HepG2 (cell line): Measurements from ENCODE around the gene ELL. TPM values are rescaled to one million over a fixed set of nuclear protein-coding genes. Genes with fewer than 3 reads are reported as not detected.

Experiments used
- ATAC-seq: fragments of 200-7000 bp; cut with Tn5 transposase; 3 replicates; pipeline ENCODE4 v1.9.1; 2020; ENCODE audit warnings: mild to moderate bottlenecking, moderate library complexity
- BruUV-seq: library from RNA; stranded (reverse); fragments of 400-500 nt; replicated peaks from 2 replicates; lab custom pipeline; 2021; lab: Mats Ljungman, UMichigan
- CTCF ChIA-PET: fragments of 300-600 bp; formaldehyde crosslinking; extraction: SDS; loops from one replicate; lab custom pipeline; 2021; ENCODE audit warnings: low total read pairs, inconsistent platforms, low intra/inter-chr PET ratio; lab: Yijun Ruan, JAX
- POLR2A ChIA-PET: fragments of 350-600 bp; sonication (Branson Sonifier 250); formaldehyde crosslinking; loops from one replicate; lab custom pipeline; 2020; ENCODE audit warnings: antibody characterized with exemption, inconsistent platforms; lab: Yijun Ruan, JAX
- DNase-seq: peaks from one replicate; pipeline ENCODE4 v3.0.0-alpha.2; 2015; ENCODE audit warnings: low spot score
- FAIRE-seq: peaks from 3 replicates; lab custom pipeline; 2011; peaks lifted over from hg19 to GRCh38; lab: Jason Lieb, UNC
- H2AFZ ChIP-seq: one replicate; pipeline ENCODE4 v1.6.1; 2011; ENCODE audit warnings: low read length, inconsistent platforms
- H3K27ac ChIP-seq: fragments of 300-600 bp; 3 replicates; pipeline ENCODE4 v1.8.0; 2011; ENCODE audit warnings: mixed run types, mild to moderate bottlenecking, mixed read lengths, low read length, inconsistent platforms; ENCODE audit not compliant: insufficient read depth; ENCODE audit errors: extremely low read length
- H3K27me3 ChIP-seq, 2 experiments: fragments of 200-600 bp in 1 of 2; 2 replicates in 1 of 2; 3 replicates in 1 of 2; pipeline versions ENCODE4 v1.6.0 to v1.8.0; 2011; ENCODE audit warnings: low read length in 2 of 2, mild to moderate bottlenecking in 2 of 2, moderate library complexity in 2 of 2, inconsistent platforms in 1 of 2; ENCODE audit not compliant: insufficient read depth in 2 of 2, control insufficient read depth in 1 of 2
- H3K36me3 ChIP-seq, 2 experiments: fragments of 200-600 bp in 1 of 2; replicated peaks in 1 of 2; 2 replicates in 1 of 2; 3 replicates in 1 of 2; pipeline versions ENCODE4 v1.5.1 to v1.8.0; 2011; ENCODE audit warnings: low read length in 2 of 2, inconsistent platforms in 1 of 2; ENCODE audit not compliant: insufficient read depth in 2 of 2, control insufficient read depth in 1 of 2
- H3K4me1 ChIP-seq: 2 replicates; pipeline ENCODE4 v1.5.1; 2012; ENCODE audit warnings: low read length, inconsistent platforms; ENCODE audit not compliant: insufficient read depth
- H3K4me2 ChIP-seq: 2 replicates; pipeline ENCODE4 v1.6.0; 2011; ENCODE audit warnings: low read depth, low read length, inconsistent platforms
- H3K4me3 ChIP-seq, 3 experiments: fragments of 200-600 bp in 1 of 3; sonication (generic), shearing (Covaris generic) in 1 of 3; replicated peaks in 1 of 3; 2 replicates each; pipeline ENCODE4 v1.5.1; 2011 to 2016; ENCODE audit warnings: low read length in 3 of 3, inconsistent platforms in 2 of 3, low read depth in 2 of 3, mild to moderate bottlenecking in 2 of 3, control low read depth in 1 of 3, mixed read lengths in 1 of 3; ENCODE audit not compliant: insufficient read depth in 1 of 3
- H3K79me2 ChIP-seq: one replicate; pipeline ENCODE4 v1.6.1; 2011; ENCODE audit warnings: low read length, inconsistent platforms; ENCODE audit not compliant: insufficient read depth
- H3K9ac ChIP-seq: 2 replicates; pipeline ENCODE4 v1.6.0; 2011; ENCODE audit warnings: mild to moderate bottlenecking, low read depth, low read length, inconsistent platforms; ENCODE audit not compliant: insufficient read depth
- H3K9me3 ChIP-seq: 2 replicates; pipeline ENCODE4 v1.5.1; 2012; ENCODE audit warnings: mild to moderate bottlenecking, low read length
- H4K20me1 ChIP-seq: 2 replicates; pipeline ENCODE4 v1.6.0; 2011; ENCODE audit warnings: inconsistent platforms, mild to moderate bottlenecking, low read length, moderate library complexity; ENCODE audit not compliant: insufficient read depth
- AGO2 ChIP-seq: fragments of 200-400 bp; formaldehyde crosslinking; optimal IDR thresholded peaks from 2 replicates; pipeline ENCODE3; 2017; ENCODE audit warnings: mild to moderate bottlenecking, low read depth, low read length, moderate library complexity
- ARID2 ChIP-seq: sonication (generic); formaldehyde crosslinking; IDR thresholded peaks from 2 replicates; pipeline ENCODE4 v1.8.1; 2022; ENCODE audit warnings: mild to moderate bottlenecking, missing genetic modification reagents, borderline replicate concordance
- CENPX ChIP-seq: sonication (generic); formaldehyde crosslinking; IDR thresholded peaks from 2 replicates; pipeline ENCODE4 v1.9.0; 2021; ENCODE audit warnings: mild to moderate bottlenecking, missing genetic modification reagents, moderate library complexity
- HNF4A ChIP-seq: sonication (generic); formaldehyde crosslinking; IDR thresholded peaks from 2 replicates; pipeline ENCODE4 v1.4.0; 2020; ENCODE audit warnings: missing genetic modification reagents
- HOXA3 ChIP-seq: sonication (generic); formaldehyde crosslinking; IDR thresholded peaks from 2 replicates; pipeline ENCODE4 v1.5.0; 2020; ENCODE audit warnings: missing genetic modification reagents
- KDM1A ChIP-seq: IDR thresholded peaks from 2 replicates; pipeline ENCODE4 v1.6.1; 2016; ENCODE audit warnings: missing compliant biosample characterization
- KIAA2018 ChIP-seq: sonication (generic); formaldehyde crosslinking; IDR thresholded peaks from 2 replicates; pipeline ENCODE4 v1.5.0; 2020; ENCODE audit warnings: mild to moderate bottlenecking, missing genetic modification reagents, borderline replicate concordance
- PLRG1 ChIP-seq: fragments of 450-650 bp; conservative IDR thresholded peaks from 2 replicates; pipeline ENCODE4 v1.6.1; 2016
- PRMT3 ChIP-seq: sonication (generic); formaldehyde crosslinking; IDR thresholded peaks from 2 replicates; pipeline ENCODE4 v1.8.1; 2022; ENCODE audit warnings: low read depth, mild to moderate bottlenecking, moderate library complexity, missing genetic modification reagents, borderline replicate concordance
- RBFOX2 ChIP-seq: fragments of 200-400 bp; formaldehyde crosslinking; IDR thresholded peaks from 2 replicates; pipeline ENCODE4 v1.6.1; 2017; ENCODE audit warnings: low read depth, mild to moderate bottlenecking, low read length
- SETDB1 ChIP-seq: sonication (generic); formaldehyde crosslinking; IDR thresholded peaks from 2 replicates; pipeline ENCODE4 v1.5.1; 2020; ENCODE audit warnings: missing genetic modification reagents, mild to moderate bottlenecking, borderline replicate concordance
- SMARCC2 ChIP-seq: fragments of 450-650 bp; IDR thresholded peaks from 2 replicates; pipeline ENCODE4 v1.6.1; 2017; ENCODE audit warnings: antibody characterized with exemption, mild to moderate bottlenecking
- ZBTB38 ChIP-seq: sonication (generic); formaldehyde crosslinking; IDR thresholded peaks from 2 replicates; pipeline ENCODE4 v1.5.1; 2020; ENCODE audit warnings: mild to moderate bottlenecking, missing genetic modification reagents
- ZFX ChIP-seq: sonication (generic); formaldehyde crosslinking; IDR thresholded peaks from 2 replicates; pipeline ENCODE4 v1.4.0; 2020; ENCODE audit warnings: mild to moderate bottlenecking, low read depth, missing genetic modification reagents, moderate library complexity
- ZNF264 ChIP-seq: sonication (generic); formaldehyde crosslinking; IDR thresholded peaks from 2 replicates; pipeline ENCODE4 v1.4.0; 2020; ENCODE audit warnings: missing genetic modification reagents
- ZNF414 ChIP-seq: sonication (generic); formaldehyde crosslinking; IDR thresholded peaks from 2 replicates; pipeline ENCODE4 v1.5.0; 2020; ENCODE audit warnings: missing genetic modification reagents
- WGBS: methylation state at CpG from one replicate; pipeline ENCODE4 v1.1.6; 2017; ENCODE audit warnings: low lambda C conversion rate; 5-methylcytosine and 5-hydroxymethylcytosine counted together
- in situ Hi-C: cut with HindIII; loops from 2 replicates; pipeline ENCODE4 v1.10.0; 2017; ENCODE audit warnings: low pct_unique_long_range_greater_than_20kb; ENCODE audit not compliant: extremely low pct_ligation_motif_present
- intact Hi-C: fragments of 100-400 bp; cut with micrococcal nuclease; formaldehyde crosslinking; loops from one replicate; pipeline ENCODE4 v1.10.0; 2022; ENCODE audit not compliant: unreplicated experiment
- polyA plus RNA-seq, 8 experiments: library from polyadenylated mRNA; depleted of rRNA in 3 of 8; stranded (reverse) in 7 of 8; unstranded in 1 of 8; fragments of >200 nt; fragmentation: Illumina TruSeq in 4 of 8; extraction: Trizol in 4 of 8; gene quantifications; 2 replicates each; pipeline versions ENCODE4 v1.2.1 to v1.2.3, GENCODE V29; 2011 to 2016; ENCODE audit warnings: low read depth in 4 of 8, missing spikeins in 1 of 8, mixed read lengths in 1 of 8; ENCODE audit not compliant: insufficient read depth in 1 of 8
- total RNA-seq, 5 experiments: library from RNA; depleted of rRNA; stranded (reverse); fragments of >200 nt; fragmentation: Illumina TruSeq; extraction: Trizol; gene quantifications; 2 replicates each; pipeline ENCODE4 v1.2.3, GENCODE V29; 2016; ENCODE audit warnings: low read depth in 1 of 5
- TF ChIP-seq, protein P1 (sequence below): sonication (generic); formaldehyde crosslinking; IDR thresholded peaks from 2 replicates; pipeline ENCODE4 v1.4.0; 2020; ENCODE audit warnings: missing genetic modification reagents; ENCODE audit errors: not compliant biosample characterization

The ELL gene
- total and polyA plus RNA-seq, 2 of the 13 experiments (the other 11 are each of a cell fraction or from before 2014, with no cell fraction given): 3.7 to 5.4 TPM

- peaks cover 9% of the 10 kb centered on the region for H3K79me2 ChIP-seq
- 94% methylated on average over 7 of the region's 22 CpGs for WGBS
- no peaks in the 10 kb centered on the region for H4K20me1 ChIP-seq
- no peak overlapping the region for H3K4me2 ChIP-seq
- in situ Hi-C loops: no loop called here
- BruUV-seq: no TSS peak
- FAIRE-seq (no peak), DNase-seq (no peak), ATAC-seq (peak; percentile 21; the same call in 1 of the 3 replicates)
- intact Hi-C loops: no loop called here
- no peak overlapping the region for H3K27ac ChIP-seq
- ChIA-PET CTCF (no interaction called here), POLR2A (no interaction called here)
- H3K9me3 ChIP-seq: no peaks in the 10 kb centered on the region
- no peak overlapping the region for H2AFZ ChIP-seq
- H3K36me3 ChIP-seq: peaks cover 5 to 26% of the 10 kb centered on the region in 2 experiments
- H3K9ac ChIP-seq: no peak overlapping the region
- no peaks in the 10 kb centered on the region; a peak in 1 of 5 replicates for H3K27me3 ChIP-seq
- no peak overlapping the region for H3K4me3 ChIP-seq
- H3K4me1 ChIP-seq: peaks cover 10% of the 10 kb centered on the region; the same call in 1 of the 2 replicates
- TF ChIP-seq ZNF414 (CRISPR knock-in tag) (no peak), SMARCC2 (no peak), PLRG1 (no peak), RBFOX2 (peak; percentile 55), HOXA3 (CRISPR knock-in tag) (peak; percentile 28; the same call in 1 of the 2 replicates), ZNF264 (CRISPR knock-in tag) (no peak), SETDB1 (CRISPR knock-in tag) (no peak), ARID2 (no peak), ZBTB38 (CRISPR knock-in tag) (peak; percentile 57; the same call in 1 of the 2 replicates), PRMT3 (CRISPR knock-in tag) (no peak), AGO2 (peak; percentile 38), KIAA2018 (CRISPR knock-in tag) (no peak), ZFX (CRISPR knock-in tag) (no peak), KDM1A (CRISPR knock-in tag) (no peak), CENPX (CRISPR knock-in tag) (no peak), HNF4A (CRISPR knock-in tag) (0 out of 2 replicates have a peak, but pooled peaks have one; percentile 8)
- TF ChIP-seq, protein P1, sequence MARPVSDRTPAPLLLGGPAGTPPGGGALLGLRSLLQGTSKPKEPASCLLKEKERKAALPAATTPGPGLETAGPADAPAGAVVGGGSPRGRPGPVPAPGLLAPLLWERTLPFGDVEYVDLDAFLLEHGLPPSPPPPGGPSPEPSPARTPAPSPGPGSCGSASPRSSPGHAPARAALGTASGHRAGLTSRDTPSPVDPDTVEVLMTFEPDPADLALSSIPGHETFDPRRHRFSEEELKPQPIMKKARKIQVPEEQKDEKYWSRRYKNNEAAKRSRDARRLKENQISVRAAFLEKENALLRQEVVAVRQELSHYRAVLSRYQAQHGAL (CRISPR knock-in tag): no peak
Measured at GRCh38 chr19:18538115-18538514, 16.2 kb upstream of the ELL start.
